ENCODE measurements around the gene PRKCH.

GRCh38 chr14:61527325-61528100, 206.1 kb downstream of the PRKCH start:
- no peak for TF ChIP-seq CTCF (IDR thresholded peaks at IDR 0.05; ENCODE audit: insufficient read depth, low read length)
- no peak for TF ChIP-seq REST (IDR thresholded peaks at IDR 0.05; ENCODE audit: insufficient replicate concordance, low read depth)
- TF ChIP-seq GABPA (IDR thresholded peaks at IDR 0.05; ENCODE audit: low read depth) = no peak
- no peak for TF ChIP-seq SPI1 (IDR thresholded peaks at IDR 0.05; ENCODE audit: borderline replicate concordance, low read depth)
- TF ChIP-seq POLR2AphosphoS5 (IDR thresholded peaks at IDR 0.05; ENCODE audit: low read depth) = no peak
